K562 (cell line): ENCODE measurements around the gene ST6GAL1. TPM values are rescaled to one million over a fixed set of nuclear protein-coding genes. Genes with fewer than 3 reads are reported as not detected.
A peak's percentile ranks its signal among the peaks of the same experiment; 100 is the strongest.

ENCODE experiments used
- ATAC-seq: fragments of 200-7000 bp; cut with Tn5 transposase; 3 replicates; pipeline ENCODE4 v1.9.1; 2020; ENCODE audit warnings: moderate library complexity
- BruUV-seq: library from RNA; stranded (reverse); fragments of 400-500 nt; replicated peaks from 2 replicates; lab custom pipeline; 2021; lab: Mats Ljungman, UMichigan
- CTCF ChIA-PET: fragments of 300-600 bp; formaldehyde crosslinking; extraction: SDS; loops from one replicate; lab custom pipeline; 2021; ENCODE audit warnings: low intra/inter-chr PET ratio; lab: Yijun Ruan, JAX
- POLR2A ChIA-PET: fragments of 300-600, 350-650 bp; sonication (Branson Sonifier 250); formaldehyde crosslinking; extraction: SDS; loops from one replicate; lab custom pipeline; 2021; ENCODE audit warnings: antibody characterized with exemption, inconsistent platforms; lab: Yijun Ruan, JAX
- DNase-seq, 4 experiments: peaks; one replicate each; pipeline versions ENCODE4 v3.0.0 to v3.0.0-alpha.2; 2011 to 2018; ENCODE audit warnings: low spot score in 3 of 4, mixed read lengths in 3 of 4; ENCODE audit errors: extremely low read depth in 1 of 4
- FAIRE-seq: peaks from 2 replicates; lab custom pipeline; 2011; peaks lifted over from hg19 to GRCh38; lab: Jason Lieb, UNC
- H2AFZ ChIP-seq: 2 replicates; pipeline ENCODE4 v1.6.0; 2011; ENCODE audit warnings: low read depth, low read length, control low read depth, inconsistent platforms
- H3K27ac ChIP-seq: fragments of 200-600 bp; 3 replicates; pipeline ENCODE4 v1.8.0; 2011; ENCODE audit warnings: low read depth, mild to moderate bottlenecking, control low read depth, inconsistent platforms, low read length, moderate library complexity, mixed read lengths; ENCODE audit errors: extremely low read depth
- H3K27me3 ChIP-seq, 2 experiments: fragments of 300-600 bp in 1 of 2; 2 replicates in 1 of 2; 3 replicates in 1 of 2; pipeline versions ENCODE4 v1.6.0 to v1.8.0; 2011; ENCODE audit warnings: inconsistent platforms in 2 of 2, low read length in 2 of 2, mild to moderate bottlenecking in 1 of 2, mixed read lengths in 1 of 2, moderate library complexity in 1 of 2; ENCODE audit not compliant: control insufficient read depth in 2 of 2, insufficient read depth in 2 of 2
- H3K36me3 ChIP-seq: fragments of 300-600 bp; 3 replicates; pipeline ENCODE4 v1.8.0; 2011; ENCODE audit warnings: mild to moderate bottlenecking, low read length, inconsistent platforms; ENCODE audit not compliant: control insufficient read depth, insufficient read depth
- H3K4me1 ChIP-seq, 2 experiments: fragments of 200-600 bp in 1 of 2; replicated peaks in 1 of 2; 2 replicates in 1 of 2; 3 replicates in 1 of 2; pipeline versions ENCODE4 v1.5.1 to v1.8.0; 2011; ENCODE audit warnings: inconsistent platforms in 2 of 2, low read length in 2 of 2, mild to moderate bottlenecking in 1 of 2, mixed read lengths in 1 of 2, moderate library complexity in 1 of 2; ENCODE audit not compliant: control insufficient read depth in 2 of 2, insufficient read depth in 2 of 2
- H3K4me2 ChIP-seq: 2 replicates; pipeline ENCODE4 v1.6.1; 2011; ENCODE audit warnings: low read length, control low read depth, inconsistent platforms, mixed read lengths; ENCODE audit not compliant: insufficient read depth
- H3K4me3 ChIP-seq: fragments of 200-600 bp; sonication (generic), shearing (Covaris generic); 2 replicates; pipeline ENCODE4 v1.5.1; 2016; ENCODE audit warnings: control low read depth, inconsistent platforms
- H3K79me2 ChIP-seq: fragments of 200-600 bp; 3 replicates; pipeline ENCODE4 v1.8.0; 2011; ENCODE audit warnings: low read length, inconsistent platforms; ENCODE audit not compliant: control insufficient read depth, insufficient read depth
- H3K9ac ChIP-seq, 2 experiments: 2 replicates each; pipeline versions ENCODE4 v1.6.0 to v1.6.1; 2011; ENCODE audit warnings: low read depth in 2 of 2, low read length in 2 of 2, control low read depth in 1 of 2, inconsistent platforms in 1 of 2, mild to moderate bottlenecking in 1 of 2, mixed read lengths in 1 of 2; ENCODE audit not compliant: insufficient read depth in 1 of 2
- H3K9me1 ChIP-seq: one replicate; pipeline ENCODE4 v1.6.0; 2011; ENCODE audit warnings: inconsistent platforms, mild to moderate bottlenecking, low read length, moderate library complexity; ENCODE audit not compliant: control insufficient read depth, insufficient read depth
- H3K9me3 ChIP-seq: replicated peaks from 2 replicates; pipeline ENCODE4 v1.5.1; 2011; ENCODE audit warnings: low read depth, low read length, inconsistent platforms; ENCODE audit not compliant: control insufficient read depth, insufficient read depth
- H4K20me1 ChIP-seq: replicated peaks from 2 replicates; pipeline ENCODE4 v1.6.1; 2011; ENCODE audit warnings: low read length, inconsistent platforms, mixed read lengths; ENCODE audit not compliant: control insufficient read depth, insufficient read depth
- EP400 ChIP-seq: fragments of 450-650 bp; IDR thresholded peaks from 2 replicates; pipeline ENCODE4 v1.6.1; 2017; ENCODE audit warnings: antibody characterized with exemption, mild to moderate bottlenecking, moderate library complexity
- JUND ChIP-seq, 2 experiments: IDR thresholded peaks; 2 replicates in 1 of 2; 3 replicates in 1 of 2; pipeline ENCODE4 v1.6.1; 2011; ENCODE audit warnings: borderline replicate concordance in 2 of 2, low read depth in 2 of 2, low read length in 2 of 2, improper control_type of control experiment in 1 of 2, missing biosample characterization in 1 of 2, missing genetic modification characterization in 1 of 2, missing genetic modification reagents in 1 of 2
- MCM3 ChIP-seq: fragments of 450-650 bp; IDR thresholded peaks from 2 replicates; pipeline ENCODE4 v1.6.1; 2016
- MTA1 ChIP-seq: fragments of 450-650 bp; IDR thresholded peaks from 2 replicates; pipeline ENCODE4 v1.6.1; 2017; ENCODE audit warnings: borderline replicate concordance
- NFRKB ChIP-seq: fragments of 450-650 bp; IDR thresholded peaks from 2 replicates; pipeline ENCODE4 v1.6.1; 2016; ENCODE audit warnings: low read depth
- NFYB ChIP-seq: IDR thresholded peaks from 2 replicates; pipeline ENCODE4 v1.6.1; 2011; ENCODE audit warnings: mild to moderate bottlenecking, moderate library complexity; ENCODE audit not compliant: insufficient read length; ENCODE audit errors: extremely low read depth
- RBM39 ChIP-seq: fragments of 200-400 bp; formaldehyde crosslinking; optimal IDR thresholded peaks from 2 replicates; pipeline ENCODE3; 2018; ENCODE audit warnings: low read depth, low read length
- RFX7 ChIP-seq: fragments of 250-450 bp; sonication (Bioruptor Pico); IDR thresholded peaks from 2 replicates; pipeline ENCODE4 v1.5.1; 2021; ENCODE audit warnings: mild to moderate bottlenecking
- SLC30A9 ChIP-seq: fragments of 250-450 bp; sonication (Bioruptor Pico); IDR thresholded peaks from 2 replicates; pipeline ENCODE4 v1.8.0; 2022; ENCODE audit warnings: mild to moderate bottlenecking, moderate library complexity
- TARDBP ChIP-seq: fragments of 450-650 bp; IDR thresholded peaks from 2 replicates; pipeline ENCODE4 v1.6.1; 2016
- TFE3 ChIP-seq: fragments of 450-650 bp; formaldehyde crosslinking; IDR thresholded peaks from 2 replicates; pipeline ENCODE4 v1.4.0; 2020; ENCODE audit warnings: mild to moderate bottlenecking, mixed read lengths
- ZNF311 ChIP-seq: fragments of 250-450 bp; sonication (Bioruptor Pico); IDR thresholded peaks from 2 replicates; pipeline ENCODE4 v1.4.0; 2020; ENCODE audit warnings: mild to moderate bottlenecking, moderate library complexity
- ZNF436 ChIP-seq: fragments of 250-450, 450-650 bp; sonication (Bioruptor Pico); formaldehyde crosslinking; IDR thresholded peaks from 2 replicates; pipeline ENCODE4 v1.7.0; 2020; ENCODE audit warnings: mild to moderate bottlenecking
- ZNF592 ChIP-seq: fragments of 450-650 bp; IDR thresholded peaks from 2 replicates; pipeline ENCODE4 v1.6.1; 2017; ENCODE audit warnings: antibody characterized with exemption, mild to moderate bottlenecking
- WGBS: fragments of 100-300 bp; shearing (Covaris generic); methylation state at CpG from one replicate; pipeline ENCODE4 v1.1.6; 2016; ENCODE audit warnings: low coverage, mixed read lengths; ENCODE audit not compliant: insufficient coverage; ENCODE audit errors: missing lambda C conversion rate; 5-methylcytosine and 5-hydroxymethylcytosine counted together
- in situ Hi-C: fragments of 300-500 bp; cut with MboI; formaldehyde crosslinking; loops from 4 replicates; pipeline ENCODE4 v1.15.0; 2018; ENCODE audit warnings: inconsistent platforms, mixed read lengths
- intact Hi-C: fragments of 100-400 bp; cut with micrococcal nuclease; formaldehyde crosslinking; loops from 2 replicates; pipeline ENCODE4 v1.14.2; 2022
- polyA plus RNA-seq, 8 experiments: library from polyadenylated mRNA; depleted of rRNA in 4 of 8; stranded (reverse) in 5 of 8; unstranded in 3 of 8; fragments of >200 nt; fragmentation: Nextera tagmentation in 2 of 8; fragmentation: Illumina TruSeq in 1 of 8; extraction: Ambion mirVana in 2 of 8; extraction: Trizol in 1 of 8; gene quantifications; 2 replicates each; pipeline versions ENCODE4 v1.2.1 to v1.2.3, GENCODE V29; 2011 to 2014; ENCODE audit warnings: inconsistent platforms in 1 of 8, missing spikeins in 1 of 8
- total RNA-seq, 7 experiments: library from RNA; depleted of rRNA in 6 of 7; stranded (reverse); fragments of >200 nt in 6 of 7; fragmentation: Illumina TruSeq in 2 of 7; extraction: Trizol in 2 of 7; gene quantifications; 2 replicates each; pipeline versions ENCODE4 v1.2.1 to v1.2.3, GENCODE V29; 2011 to 2021; ENCODE audit warnings: low replicate concordance in 1 of 7
- TF ChIP-seq, protein P1 (sequence below): sonication (generic); IDR thresholded peaks from 2 replicates; pipeline ENCODE4 v1.6.1; 2016
- TF ChIP-seq, protein P2 (sequence below): IDR thresholded peaks from 2 replicates; pipeline ENCODE4 v1.6.1; 2011; ENCODE audit not compliant: insufficient read length; ENCODE audit errors: extremely low read depth

The ST6GAL1 gene
- total and polyA plus RNA-seq, 9 of the 15 experiments (the other 6 are each of a cell fraction or from before 2014, with no cell fraction given), result 31.9 to 145 (median 71.0) TPM

DNA sequence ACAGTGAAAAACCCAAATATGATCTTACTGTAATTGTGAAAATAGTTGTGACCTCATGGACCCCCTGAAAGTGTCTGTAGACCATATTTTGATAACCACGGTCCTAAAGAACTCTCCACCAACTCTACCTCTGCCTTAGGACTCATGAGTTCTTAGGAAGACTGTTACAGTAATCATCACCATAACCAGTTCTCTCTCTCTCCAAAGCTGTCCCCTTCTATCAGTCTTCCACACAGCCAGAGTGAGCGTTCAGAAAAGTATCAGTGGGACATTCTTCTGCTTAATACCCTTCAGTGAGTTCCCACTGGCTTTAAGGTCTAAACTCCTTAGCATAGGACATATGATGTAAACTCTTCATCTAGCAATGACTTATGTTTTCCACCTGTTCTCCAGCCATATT is 27.6 kb upstream of the ST6GAL1 start:
- peak overlapping the region; percentile 51 for H2AFZ ChIP-seq
- H3K4me1 ChIP-seq, result peaks cover 3 to 19% of the 10 kb centered on the region in 2 experiments; a peak in 3 of 5 replicates
- H3K9me3 ChIP-seq, result no peaks in the 10 kb centered on the region
- 21% methylated on average over 2 of the region's 2 CpGs for WGBS
- H3K9ac ChIP-seq, result no peak overlapping the region
- no peak overlapping the region for H3K4me3 ChIP-seq
- H3K4me2 ChIP-seq, result no peak overlapping the region
- H3K9me1 ChIP-seq, result no peaks in the 10 kb centered on the region
- ChIA-PET POLR2A (no interaction called here), CTCF (no interaction called here)
- ATAC-seq (peak; percentile 81), DNase-seq (no peak), FAIRE-seq (peak; percentile 19)
- intact Hi-C loops (no loop called here), in situ Hi-C loops (no loop called here)
- no TSS peak for BruUV-seq
- H3K79me2 ChIP-seq, result no peaks in the 10 kb centered on the region
- no peaks in the 10 kb centered on the region for H4K20me1 ChIP-seq
- H3K27ac ChIP-seq, result 0 out of 3 replicates have a peak overlapping the region, but pooled peaks have one; percentile 8
- H3K27me3 ChIP-seq, result no peaks in the 10 kb centered on the region
- H3K36me3 ChIP-seq, result no peaks in the 10 kb centered on the region
- TF ChIP-seq RBM39 (no peak), SLC30A9 (CRISPR knock-in tag) (no peak), NFYB (no peak), MCM3 (no peak), ZNF592 (0 out of 2 replicates have a peak, but pooled peaks have one; percentile 16), JUND (IDR thresholded peaks at IDR 0.05; ENCODE audit: borderline replicate concordance, low read depth, low read length) (0 out of 2 replicates have a peak, but pooled peaks have one; percentile 1), JUND (tag; IDR thresholded peaks at IDR 0.05; ENCODE audit: borderline replicate concordance, low read depth, low read length) (no peak), NFRKB (0 out of 2 replicates have a peak, but pooled peaks have one; percentile 31), TARDBP (0 out of 2 replicates have a peak, but pooled peaks have one; percentile 36), RFX7 (CRISPR knock-in tag) (no peak), MTA1 (peak; percentile 42; the same call in 1 of the 2 replicates), ZNF436 (CRISPR knock-in tag) (no peak), EP400 (0 out of 2 replicates have a peak, but pooled peaks have one; percentile 29), ZNF311 (CRISPR knock-in tag) (0 out of 2 replicates have a peak, but pooled peaks have one; percentile 16), TFE3 (no peak)
- TF ChIP-seq, protein P1, sequence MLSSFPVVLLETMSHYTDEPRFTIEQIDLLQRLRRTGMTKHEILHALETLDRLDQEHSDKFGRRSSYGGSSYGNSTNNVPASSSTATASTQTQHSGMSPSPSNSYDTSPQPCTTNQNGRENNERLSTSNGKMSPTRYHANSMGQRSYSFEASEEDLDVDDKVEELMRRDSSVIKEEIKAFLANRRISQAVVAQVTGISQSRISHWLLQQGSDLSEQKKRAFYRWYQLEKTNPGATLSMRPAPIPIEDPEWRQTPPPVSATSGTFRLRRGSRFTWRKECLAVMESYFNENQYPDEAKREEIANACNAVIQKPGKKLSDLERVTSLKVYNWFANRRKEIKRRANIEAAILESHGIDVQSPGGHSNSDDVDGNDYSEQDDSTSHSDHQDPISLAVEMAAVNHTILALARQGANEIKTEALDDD, result peak; percentile 80
- TF ChIP-seq, protein P2, sequence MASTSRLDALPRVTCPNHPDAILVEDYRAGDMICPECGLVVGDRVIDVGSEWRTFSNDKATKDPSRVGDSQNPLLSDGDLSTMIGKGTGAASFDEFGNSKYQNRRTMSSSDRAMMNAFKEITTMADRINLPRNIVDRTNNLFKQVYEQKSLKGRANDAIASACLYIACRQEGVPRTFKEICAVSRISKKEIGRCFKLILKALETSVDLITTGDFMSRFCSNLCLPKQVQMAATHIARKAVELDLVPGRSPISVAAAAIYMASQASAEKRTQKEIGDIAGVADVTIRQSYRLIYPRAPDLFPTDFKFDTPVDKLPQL, result no peak
